Neural cell (in vitro differentiated cells): ENCODE measurements around the gene POLE2. TPM values are rescaled to one million over a fixed set of nuclear protein-coding genes. Genes with fewer than 3 reads are reported as not detected.

ENCODE experiments used
- H2AFZ ChIP-seq: fragments of 200-600, 300-800 bp; sonication (generic), shearing (Covaris generic); 2 replicates; pipeline ENCODE4 v1.6.0; 2014; ENCODE audit warnings: low read depth, mild to moderate bottlenecking, antibody characterized with exemption, low read length, moderate library complexity
- H3F3A ChIP-seq: fragments of 200-600 bp; shearing (Covaris generic); 2 replicates; pipeline ENCODE4 v1.6.1; 2016; ENCODE audit warnings: mild to moderate bottlenecking, moderate library complexity, mixed read lengths, antibody characterized with exemption, low read length; ENCODE audit not compliant: insufficient read depth, poor library complexity, severe bottlenecking
- H3K27ac ChIP-seq: fragments of 200-600, 300-800 bp; sonication (generic), shearing (Covaris generic); 2 replicates; pipeline ENCODE4 v1.5.1; 2014; ENCODE audit warnings: mild to moderate bottlenecking, low read length, moderate library complexity
- H3K27me3 ChIP-seq: fragments of 300-800, 200-600 bp; sonication (generic), shearing (Covaris generic); 2 replicates; pipeline ENCODE4 v1.6.0; 2014; ENCODE audit warnings: mild to moderate bottlenecking, low read depth, low read length, moderate library complexity; ENCODE audit not compliant: insufficient read depth
- H3K36me3 ChIP-seq: fragments of 300-800, 200-600 bp; sonication (generic), shearing (Covaris generic); 2 replicates; pipeline ENCODE4 v1.5.1; 2014; ENCODE audit warnings: mild to moderate bottlenecking, antibody characterized with exemption, low read length, moderate library complexity; ENCODE audit not compliant: insufficient read depth
- H3K4me2 ChIP-seq: fragments of 300-800, 200-600 bp; sonication (generic), shearing (Covaris generic); 2 replicates; pipeline ENCODE4 v1.6.0; 2014; ENCODE audit warnings: mild to moderate bottlenecking, low read length
- H3K4me3 ChIP-seq: fragments of 300-800, 200-600 bp; sonication (generic), shearing (Covaris generic); 2 replicates; pipeline ENCODE4 v1.5.1; 2014; ENCODE audit warnings: mild to moderate bottlenecking, low read length, moderate library complexity
- H3K79me2 ChIP-seq: fragments of 200-600 bp; shearing (Covaris generic); replicated peaks from 2 replicates; pipeline ENCODE4 v1.6.0; 2014; ENCODE audit warnings: mild to moderate bottlenecking, low read length, moderate library complexity; ENCODE audit not compliant: insufficient read depth
- H3K9ac ChIP-seq: fragments of 300-800, 200-600 bp; sonication (generic), shearing (Covaris generic); 2 replicates; pipeline ENCODE4 v1.6.1; 2016; ENCODE audit warnings: mild to moderate bottlenecking, low read length, mixed read lengths
- H3K9me2 ChIP-seq: fragments of 200-600 bp; shearing (Covaris generic); 2 replicates; pipeline ENCODE4 v1.6.1; 2016; ENCODE audit warnings: mild to moderate bottlenecking, low read length, mixed read lengths; ENCODE audit not compliant: insufficient read depth
- H3K9me3 ChIP-seq: fragments of 200-600, 300-800 bp; sonication (generic), shearing (Covaris generic); 2 replicates; pipeline ENCODE4 v1.6.1; 2016; ENCODE audit warnings: mild to moderate bottlenecking, mixed run types, low read length, moderate library complexity, mixed read lengths
- H4K20me1 ChIP-seq: fragments of 200-600 bp; shearing (Covaris generic); 2 replicates; pipeline ENCODE4 v1.6.1; 2016; ENCODE audit warnings: mild to moderate bottlenecking, mixed run types; ENCODE audit not compliant: insufficient read depth
- EP300 ChIP-seq: fragments of 450-650 bp; conservative IDR thresholded peaks from 2 replicates; pipeline ENCODE4 v1.6.1; 2014; ENCODE audit warnings: antibody characterized with exemption, mild to moderate bottlenecking, moderate library complexity; ENCODE audit not compliant: poor library complexity, severe bottlenecking
- EZH2 ChIP-seq: fragments of 200-600, 300-800 bp; shearing (Covaris generic), sonication (generic); IDR thresholded peaks from 2 replicates; pipeline ENCODE4 v1.6.1; 2014; ENCODE audit warnings: antibody characterized with exemption, low read length, borderline replicate concordance, mild to moderate bottlenecking; ENCODE audit not compliant: insufficient read depth, poor library complexity, severe bottlenecking
- MXI1 ChIP-seq: fragments of 450-650 bp; conservative IDR thresholded peaks from 2 replicates; pipeline ENCODE4 v1.6.1; 2014; ENCODE audit warnings: antibody characterized with exemption, mild to moderate bottlenecking; ENCODE audit not compliant: poor library complexity, severe bottlenecking
- POLR2AphosphoS5 ChIP-seq: IDR thresholded peaks from 2 replicates; pipeline ENCODE4 v1.6.1; 2012
- RAD21 ChIP-seq: fragments of 450-650 bp; conservative IDR thresholded peaks from 2 replicates; pipeline ENCODE4 v1.6.1; 2014; ENCODE audit warnings: antibody characterized with exemption, mild to moderate bottlenecking, moderate library complexity
- SMC3 ChIP-seq: fragments of 450-650 bp; conservative IDR thresholded peaks from 2 replicates; pipeline ENCODE4 v1.6.1; 2014; ENCODE audit warnings: antibody characterized with exemption, mild to moderate bottlenecking, moderate library complexity; ENCODE audit not compliant: poor library complexity
- TAF1 ChIP-seq: IDR thresholded peaks from 2 replicates; pipeline ENCODE4 v1.6.1; 2012; ENCODE audit warnings: low read depth
- polyA plus RNA-seq: library from polyadenylated mRNA; depleted of rRNA; stranded (reverse); fragments of >200 nt; gene quantifications from 2 replicates; pipeline ENCODE4 v1.2.3, GENCODE V29; 2014
- TF ChIP-seq, protein P1 (sequence below): fragments of 450-650 bp; IDR thresholded peaks from 2 replicates; pipeline ENCODE4 v1.5.1; 2014; ENCODE audit warnings: antibody characterized with exemption, mild to moderate bottlenecking, moderate library complexity; ENCODE audit not compliant: poor library complexity, severe bottlenecking
- TF ChIP-seq, protein P2 (sequence below): IDR thresholded peaks from 2 replicates; pipeline ENCODE4 v1.6.1; 2012; ENCODE audit warnings: borderline replicate concordance

POLE2 gene
- polyA plus RNA-seq, 1 donor from 2014 or later = 7.9 TPM

DNA sequence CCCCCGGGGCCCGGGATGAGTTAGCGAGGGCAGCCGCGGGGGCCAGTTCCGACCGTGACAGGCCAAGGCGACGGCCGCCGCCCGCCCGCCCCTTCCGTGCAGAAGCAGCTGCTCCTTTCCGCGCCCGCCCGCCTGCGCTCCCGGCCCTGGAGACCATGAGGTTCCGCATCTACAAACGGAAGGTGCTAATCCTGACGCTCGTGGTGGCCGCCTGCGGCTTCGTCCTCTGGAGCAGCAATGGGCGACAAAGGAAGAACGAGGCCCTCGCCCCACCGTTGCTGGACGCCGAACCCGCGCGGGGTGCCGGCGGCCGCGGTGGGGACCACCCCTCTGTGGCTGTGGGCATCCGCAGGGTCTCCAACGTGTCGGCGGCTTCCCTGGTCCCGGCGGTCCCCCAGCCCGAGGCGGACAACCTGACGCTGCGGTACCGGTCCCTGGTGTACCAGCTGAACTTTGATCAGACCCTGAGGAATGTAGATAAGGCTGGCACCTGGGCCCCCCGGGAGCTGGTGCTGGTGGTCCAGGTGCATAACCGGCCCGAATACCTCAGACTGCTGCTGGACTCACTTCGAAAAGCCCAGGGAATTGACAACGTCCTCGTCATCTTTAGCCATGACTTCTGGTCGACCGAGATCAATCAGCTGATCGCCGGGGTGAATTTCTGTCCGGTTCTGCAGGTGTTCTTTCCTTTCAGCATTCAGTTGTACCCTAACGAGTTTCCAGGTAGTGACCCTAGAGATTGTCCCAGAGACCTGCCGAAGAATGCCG lies 66.7 kb downstream of the POLE2 start:
- Histone ChIP-seq H3K4me3 (peak overlapping the region; percentile 96), H3K27me3 (no peaks in the 10 kb centered on the region), H3F3A (peaks cover 3% of the 10 kb centered on the region), H3K36me3 (peaks cover 14% of the 10 kb centered on the region), H3K9me2 (no peaks in the 10 kb centered on the region), H3K9ac (peak overlapping the region; percentile 94), H2AFZ (peak overlapping the region; percentile 79), H3K79me2 (peaks cover 51% of the 10 kb centered on the region), H3K4me2 (peak overlapping the region; percentile 86), H4K20me1 (no peaks in the 10 kb centered on the region), H3K9me3 (no peaks in the 10 kb centered on the region), H3K27ac (peak overlapping the region; percentile 98)
- TF ChIP-seq EP300 (no peak), MXI1 (peak; percentile 61), SMC3 (no peak), TAF1 (no peak)
- TF ChIP-seq, protein P1, sequence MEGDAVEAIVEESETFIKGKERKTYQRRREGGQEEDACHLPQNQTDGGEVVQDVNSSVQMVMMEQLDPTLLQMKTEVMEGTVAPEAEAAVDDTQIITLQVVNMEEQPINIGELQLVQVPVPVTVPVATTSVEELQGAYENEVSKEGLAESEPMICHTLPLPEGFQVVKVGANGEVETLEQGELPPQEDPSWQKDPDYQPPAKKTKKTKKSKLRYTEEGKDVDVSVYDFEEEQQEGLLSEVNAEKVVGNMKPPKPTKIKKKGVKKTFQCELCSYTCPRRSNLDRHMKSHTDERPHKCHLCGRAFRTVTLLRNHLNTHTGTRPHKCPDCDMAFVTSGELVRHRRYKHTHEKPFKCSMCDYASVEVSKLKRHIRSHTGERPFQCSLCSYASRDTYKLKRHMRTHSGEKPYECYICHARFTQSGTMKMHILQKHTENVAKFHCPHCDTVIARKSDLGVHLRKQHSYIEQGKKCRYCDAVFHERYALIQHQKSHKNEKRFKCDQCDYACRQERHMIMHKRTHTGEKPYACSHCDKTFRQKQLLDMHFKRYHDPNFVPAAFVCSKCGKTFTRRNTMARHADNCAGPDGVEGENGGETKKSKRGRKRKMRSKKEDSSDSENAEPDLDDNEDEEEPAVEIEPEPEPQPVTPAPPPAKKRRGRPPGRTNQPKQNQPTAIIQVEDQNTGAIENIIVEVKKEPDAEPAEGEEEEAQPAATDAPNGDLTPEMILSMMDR = peak; percentile 6
- TF ChIP-seq, protein P2, sequence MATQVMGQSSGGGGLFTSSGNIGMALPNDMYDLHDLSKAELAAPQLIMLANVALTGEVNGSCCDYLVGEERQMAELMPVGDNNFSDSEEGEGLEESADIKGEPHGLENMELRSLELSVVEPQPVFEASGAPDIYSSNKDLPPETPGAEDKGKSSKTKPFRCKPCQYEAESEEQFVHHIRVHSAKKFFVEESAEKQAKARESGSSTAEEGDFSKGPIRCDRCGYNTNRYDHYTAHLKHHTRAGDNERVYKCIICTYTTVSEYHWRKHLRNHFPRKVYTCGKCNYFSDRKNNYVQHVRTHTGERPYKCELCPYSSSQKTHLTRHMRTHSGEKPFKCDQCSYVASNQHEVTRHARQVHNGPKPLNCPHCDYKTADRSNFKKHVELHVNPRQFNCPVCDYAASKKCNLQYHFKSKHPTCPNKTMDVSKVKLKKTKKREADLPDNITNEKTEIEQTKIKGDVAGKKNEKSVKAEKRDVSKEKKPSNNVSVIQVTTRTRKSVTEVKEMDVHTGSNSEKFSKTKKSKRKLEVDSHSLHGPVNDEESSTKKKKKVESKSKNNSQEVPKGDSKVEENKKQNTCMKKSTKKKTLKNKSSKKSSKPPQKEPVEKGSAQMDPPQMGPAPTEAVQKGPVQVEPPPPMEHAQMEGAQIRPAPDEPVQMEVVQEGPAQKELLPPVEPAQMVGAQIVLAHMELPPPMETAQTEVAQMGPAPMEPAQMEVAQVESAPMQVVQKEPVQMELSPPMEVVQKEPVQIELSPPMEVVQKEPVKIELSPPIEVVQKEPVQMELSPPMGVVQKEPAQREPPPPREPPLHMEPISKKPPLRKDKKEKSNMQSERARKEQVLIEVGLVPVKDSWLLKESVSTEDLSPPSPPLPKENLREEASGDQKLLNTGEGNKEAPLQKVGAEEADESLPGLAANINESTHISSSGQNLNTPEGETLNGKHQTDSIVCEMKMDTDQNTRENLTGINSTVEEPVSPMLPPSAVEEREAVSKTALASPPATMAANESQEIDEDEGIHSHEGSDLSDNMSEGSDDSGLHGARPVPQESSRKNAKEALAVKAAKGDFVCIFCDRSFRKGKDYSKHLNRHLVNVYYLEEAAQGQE = no peak

DNA sequence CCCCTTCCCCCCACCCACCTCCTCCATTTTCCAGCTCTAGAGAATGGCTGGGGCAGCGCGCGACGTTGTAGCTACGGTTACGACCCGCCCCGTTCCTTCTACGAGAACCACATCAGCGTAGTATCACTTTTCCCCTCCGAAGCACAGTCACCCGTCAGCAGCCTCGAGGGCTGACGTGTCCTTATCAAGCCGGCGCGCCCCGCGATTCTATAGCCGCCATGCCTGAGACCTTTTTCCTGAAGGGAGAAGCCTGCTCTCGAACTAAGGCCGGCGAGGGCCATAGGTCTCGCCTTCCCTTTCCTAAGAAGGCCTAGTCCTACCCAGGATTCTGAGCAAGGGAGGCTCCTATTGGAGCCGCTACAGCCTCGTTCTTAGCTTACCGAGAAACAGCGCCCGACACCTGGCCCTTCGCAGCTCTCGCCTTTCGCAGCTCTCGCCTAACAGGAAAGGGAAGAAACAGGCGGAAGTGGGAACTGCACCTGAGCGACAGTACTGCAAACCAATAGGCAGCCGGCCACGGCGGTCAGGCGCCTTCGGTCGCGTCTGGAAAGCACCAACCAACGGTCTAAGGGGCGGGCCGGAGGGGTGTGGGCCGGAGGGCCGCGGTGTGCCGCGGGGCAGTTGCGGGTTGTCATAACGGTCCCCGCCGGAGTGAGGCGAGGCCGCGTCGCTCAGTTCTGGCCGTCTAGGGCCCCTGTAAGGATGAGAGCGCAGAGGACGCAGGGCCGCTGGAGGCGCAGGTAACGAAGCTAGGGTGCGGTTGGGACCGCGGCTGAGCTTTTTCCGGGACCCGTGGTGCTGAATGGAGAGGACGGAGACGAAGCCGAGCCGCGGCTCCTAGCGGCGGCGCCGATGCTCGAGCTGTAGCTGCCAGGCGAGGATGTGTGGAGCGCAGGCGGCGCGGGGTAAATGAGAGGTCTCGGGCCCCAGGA lies 67.6 kb downstream of the POLE2 start, which contains the start of the genes MGAT2 and RPL36AL:
Gene MGAT2 (plus strand): TSS at position 618 of the 932 bp plus-strand sequence. CDS start 470 bp downstream, outside the sequence.
Gene RPL36AL (minus strand): TSS at position 445 of the 932 bp plus-strand sequence. CDS start 1,522 bp downstream, outside the sequence.
- H3F3A ChIP-seq = peaks cover 3% of the 10 kb centered on the region
- no peaks in the 10 kb centered on the region for H3K27me3 ChIP-seq
- peak within 1 kb of the TSS; percentile 94 for H3K9ac ChIP-seq
- peak within 1 kb of the TSS; percentile 96 for H3K4me3 ChIP-seq
- H3K9me2 ChIP-seq = no peaks in the 10 kb centered on the region
- H3K27ac ChIP-seq = peak within 1 kb of the TSS; percentile 98
- peak within 1 kb of the TSS; percentile 79 for H2AFZ ChIP-seq
- H3K36me3 ChIP-seq = peaks cover 14% of the 10 kb centered on the region
- TF ChIP-seq POLR2AphosphoS5 (peak; percentile 99), EP300 (no peak), EZH2 (no peak), RAD21 (peak; percentile 27), MXI1 (peak; percentile 94), TAF1 (peak; percentile 98), SMC3 (peak; percentile 45)
- TF ChIP-seq, protein P2 = peak; percentile 73
- TF ChIP-seq, protein P1 = peak; percentile 53
- peak within 1 kb of the TSS; percentile 86 for H3K4me2 ChIP-seq
- no peaks in the 10 kb centered on the region for H4K20me1 ChIP-seq
- H3K9me3 ChIP-seq = no peaks in the 10 kb centered on the region
- peaks cover 51% of the 10 kb centered on the region for H3K79me2 ChIP-seq
